Measurements from ENCODE around the gene GPATCH3. TPM values are rescaled to one million over a fixed set of nuclear protein-coding genes. Genes with fewer than 3 reads are reported as not detected.
A peak's percentile ranks its signal among the peaks of the same experiment; 100 is the strongest.
"Not testable (repeated sequence)": the region's sequence is repeated elsewhere in the genome, so short reads cannot be mapped to it uniquely, and the experiment has no call there.

GPATCH3 gene
- total and polyA plus RNA-seq, 2 donors from 2014 or later, result 15.8 TPM

DNA sequence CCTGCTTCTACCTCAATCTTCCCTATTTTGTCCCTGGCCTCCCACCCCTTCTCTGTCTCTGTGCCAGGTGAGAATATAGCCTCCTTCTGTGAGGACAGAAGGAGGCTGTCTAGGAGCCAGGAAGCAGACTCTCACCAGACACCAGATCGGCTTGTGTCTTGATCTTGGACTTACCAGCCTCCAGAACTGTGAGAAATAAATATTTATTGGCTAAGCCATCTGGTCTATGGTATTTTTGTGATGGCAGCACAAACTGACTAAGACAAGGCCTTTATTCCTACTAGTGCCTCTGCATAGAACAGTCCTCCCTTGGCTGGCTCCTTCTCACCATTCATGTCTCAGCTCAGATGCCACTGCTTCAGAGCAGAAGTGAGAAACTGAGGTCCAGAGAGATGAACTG is 12.0 kb downstream of the GPATCH3 start:
- TF ChIP-seq, protein P1, sequence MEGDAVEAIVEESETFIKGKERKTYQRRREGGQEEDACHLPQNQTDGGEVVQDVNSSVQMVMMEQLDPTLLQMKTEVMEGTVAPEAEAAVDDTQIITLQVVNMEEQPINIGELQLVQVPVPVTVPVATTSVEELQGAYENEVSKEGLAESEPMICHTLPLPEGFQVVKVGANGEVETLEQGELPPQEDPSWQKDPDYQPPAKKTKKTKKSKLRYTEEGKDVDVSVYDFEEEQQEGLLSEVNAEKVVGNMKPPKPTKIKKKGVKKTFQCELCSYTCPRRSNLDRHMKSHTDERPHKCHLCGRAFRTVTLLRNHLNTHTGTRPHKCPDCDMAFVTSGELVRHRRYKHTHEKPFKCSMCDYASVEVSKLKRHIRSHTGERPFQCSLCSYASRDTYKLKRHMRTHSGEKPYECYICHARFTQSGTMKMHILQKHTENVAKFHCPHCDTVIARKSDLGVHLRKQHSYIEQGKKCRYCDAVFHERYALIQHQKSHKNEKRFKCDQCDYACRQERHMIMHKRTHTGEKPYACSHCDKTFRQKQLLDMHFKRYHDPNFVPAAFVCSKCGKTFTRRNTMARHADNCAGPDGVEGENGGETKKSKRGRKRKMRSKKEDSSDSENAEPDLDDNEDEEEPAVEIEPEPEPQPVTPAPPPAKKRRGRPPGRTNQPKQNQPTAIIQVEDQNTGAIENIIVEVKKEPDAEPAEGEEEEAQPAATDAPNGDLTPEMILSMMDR (IDR thresholded peaks at IDR 0.05; ENCODE audit: borderline replicate concordance, extremely low read depth, insufficient read depth), result no peak

DNA sequence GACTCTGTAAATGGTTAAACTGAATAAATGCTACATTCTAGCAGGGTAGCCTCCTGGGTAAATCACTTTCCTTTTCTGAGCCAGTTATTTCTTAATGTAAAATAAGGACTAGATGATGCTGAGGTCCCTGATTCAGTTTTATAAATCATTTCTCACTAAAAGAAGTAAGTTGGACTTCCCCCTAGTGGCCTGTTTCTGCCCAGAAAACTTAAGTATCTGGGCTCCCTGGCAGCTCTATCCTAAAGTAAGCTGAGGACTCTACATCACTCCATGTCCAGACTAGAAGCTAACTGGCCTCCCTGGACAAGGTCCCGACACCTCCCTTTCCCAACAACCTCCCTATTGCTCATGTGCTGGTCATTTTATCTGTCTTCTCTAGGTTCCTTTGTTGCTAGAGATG is 13.1 kb downstream of the GPATCH3 start:
- H3K4me3 ChIP-seq (ENCODE audit: low read length in 3 of 3), result no peak overlapping the region
- intact Hi-C loops (cut with DNase I), result loop anchor here (10.0 kb wide), 1 partner anchor 82 kb away; no protein-coding TSS in a partner anchor
- DNase-seq (peak in 2 of 5 donors; percentile 2 to 37), FAIRE-seq (no peak)
- TF ChIP-seq, protein P1 (IDR thresholded peaks at IDR 0.05; ENCODE audit: borderline replicate concordance, extremely low read depth, insufficient read depth), result peak; percentile 31
- H3K27me3 ChIP-seq (ENCODE audit: control insufficient read depth, insufficient read depth, low read length), result no peaks in the 10 kb centered on the region
- no peaks in the 10 kb centered on the region for H3K9me3 ChIP-seq (ENCODE audit: control insufficient read depth in 2 of 3, insufficient read depth in 1 of 3, low read length in 3 of 3)
- H3K36me3 ChIP-seq (ENCODE audit: control insufficient read depth in 2 of 3, insufficient read depth in 3 of 3, low read length in 3 of 3), result peaks cover 13 to 51% (median 37%) of the 10 kb centered on the region in 3 donors
- peaks cover 3 to 14% (median 8%) of the 10 kb centered on the region in 3 donors for H3K4me1 ChIP-seq (ENCODE audit: control insufficient read depth in 2 of 3, insufficient read depth in 2 of 3, low read depth in 1 of 3, low read length in 3 of 3)
- no peak overlapping the region for H3K9ac ChIP-seq (ENCODE audit: low read length in 3 of 3)
- no peak overlapping the region for H3K27ac ChIP-seq (ENCODE audit: low read depth in 2 of 2, low read length in 2 of 2)

More for the DNA sequence above, 12.0 kb downstream of the GPATCH3 start:
- no peak for DNase-seq
- Histone ChIP-seq H3K9me3 (ENCODE audit: control insufficient read depth in 2 of 3, insufficient read depth in 1 of 3, low read length in 3 of 3) (no peaks in the 10 kb centered on the region), H3K27ac (ENCODE audit: low read depth in 2 of 2, low read length in 2 of 2) (no peak overlapping the region), H3K36me3 (ENCODE audit: control insufficient read depth in 2 of 3, insufficient read depth in 3 of 3, low read length in 3 of 3) (peaks cover 13 to 48% (median 33%) of the 10 kb centered on the region in 3 donors), H3K27me3 (ENCODE audit: control insufficient read depth, insufficient read depth, low read length) (no peaks in the 10 kb centered on the region), H3K4me1 (ENCODE audit: control insufficient read depth in 2 of 3, insufficient read depth in 2 of 3, low read depth in 1 of 3, low read length in 3 of 3) (peaks cover 3 to 14% (median 8%) of the 10 kb centered on the region in 3 donors), H3K4me3 (ENCODE audit: low read length in 3 of 3) (no peak overlapping the region), H3K9ac (ENCODE audit: low read length in 3 of 3) (no peak overlapping the region)
- no peak for FAIRE-seq
- intact Hi-C loops (cut with DNase I), result loop anchor here (10.0 kb wide), 1 partner anchor 83 kb away; no protein-coding TSS in a partner anchor

DNA sequence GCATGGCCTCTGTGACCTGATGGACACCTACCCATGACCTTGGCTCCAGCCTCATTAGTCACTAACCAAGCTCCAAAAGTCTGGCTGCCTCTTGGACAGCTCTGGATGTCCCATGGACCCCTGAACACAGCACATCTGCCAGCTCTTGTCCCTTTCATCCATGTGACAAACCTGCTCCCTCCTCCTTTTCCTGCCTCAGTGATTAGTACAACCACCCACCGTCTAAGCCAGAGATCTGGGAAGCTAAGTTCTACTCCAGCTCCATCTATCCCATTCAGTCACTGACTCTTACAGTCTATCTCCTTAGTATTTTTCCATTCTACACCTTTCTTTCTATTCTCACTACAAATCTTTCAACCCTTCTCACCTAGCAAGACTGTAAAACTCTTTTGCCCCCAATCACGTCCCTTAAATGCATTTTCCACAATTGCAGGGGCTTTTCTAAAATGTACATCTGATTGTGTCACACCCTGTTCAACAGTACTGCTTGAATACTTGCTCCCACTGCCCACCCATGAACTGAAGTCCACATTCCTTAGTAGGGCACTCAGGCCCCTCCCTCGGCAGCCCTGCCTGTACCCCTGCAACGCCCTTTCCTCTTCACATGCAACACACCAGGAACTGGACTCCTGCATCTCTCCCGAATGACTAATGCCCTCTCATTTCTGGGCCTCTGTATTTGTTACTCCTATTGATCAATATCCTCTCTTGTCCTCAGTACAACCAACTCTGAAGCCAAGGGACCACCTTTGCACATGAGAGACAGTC is 17.4 kb downstream of the GPATCH3 start:
- peak in 1 of 5 donors; percentile 19 for DNase-seq
- TF ChIP-seq, protein P1 (IDR thresholded peaks at IDR 0.05; ENCODE audit: borderline replicate concordance, extremely low read depth, insufficient read depth), result no peak
- Histone ChIP-seq H3K36me3 (ENCODE audit: control insufficient read depth in 2 of 3, insufficient read depth in 3 of 3, low read length in 3 of 3) (peaks cover 15 to 62% (median 50%) of the 10 kb centered on the region in 3 donors), H3K4me3 (ENCODE audit: low read length in 3 of 3) (no peak overlapping the region), H3K4me1 (ENCODE audit: control insufficient read depth in 2 of 3, insufficient read depth in 2 of 3, low read depth in 1 of 3, low read length in 3 of 3) (no peaks in the 10 kb centered on the region), H3K9me3 (ENCODE audit: control insufficient read depth in 2 of 3, insufficient read depth in 1 of 3, low read length in 3 of 3) (no peaks in the 10 kb centered on the region), H3K27me3 (ENCODE audit: control insufficient read depth, insufficient read depth, low read length) (no peaks in the 10 kb centered on the region), H3K27ac (ENCODE audit: low read depth in 2 of 2, low read length in 2 of 2) (no peak overlapping the region), H3K9ac (ENCODE audit: low read length in 3 of 3) (no peak overlapping the region)
- FAIRE-seq, result no peak
- intact Hi-C loops (cut with DNase I), result loop anchor here (10.0 kb wide), 1 partner anchor 78 kb away; no protein-coding TSS in a partner anchor

DNA sequence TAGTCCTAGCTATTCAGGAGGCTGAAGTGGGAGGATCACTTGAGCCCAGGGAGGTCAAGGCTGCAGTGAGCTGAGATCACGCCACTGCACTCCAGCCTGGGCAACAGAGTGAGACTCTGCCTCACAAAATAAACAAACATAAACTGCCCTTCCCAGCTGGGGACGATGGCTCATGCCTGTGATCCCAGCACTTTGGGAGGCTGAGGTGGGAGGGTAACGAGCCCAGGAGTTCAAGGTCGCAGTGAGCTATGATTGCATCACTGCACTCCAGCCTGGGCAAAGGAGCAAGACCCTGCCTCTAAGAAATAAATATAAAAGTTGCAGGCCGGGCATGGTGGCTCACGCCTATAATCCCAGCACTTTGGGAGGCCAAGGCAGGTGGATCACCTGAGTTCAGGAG is 18.7 kb downstream of the GPATCH3 start:
- FAIRE-seq; H3K27me3 ChIP-seq (ENCODE audit: control insufficient read depth, insufficient read depth, low read length); H3K9ac ChIP-seq (ENCODE audit: low read length in 3 of 3); H3K27ac ChIP-seq (ENCODE audit: low read depth in 2 of 2, low read length in 2 of 2); H3K4me1 ChIP-seq (ENCODE audit: control insufficient read depth in 2 of 3, insufficient read depth in 2 of 3, low read depth in 1 of 3, low read length in 3 of 3); H3K4me3 ChIP-seq (ENCODE audit: low read length in 3 of 3); H3K9me3 ChIP-seq (ENCODE audit: control insufficient read depth in 2 of 3, insufficient read depth in 1 of 3, low read length in 3 of 3): not testable (repeated sequence)
- intact Hi-C loops (cut with DNase I), result loop anchor here (10.0 kb wide), 1 partner anchor 77 kb away; no protein-coding TSS in a partner anchor
- DNase-seq, result peak in 1 of 5 donors; percentile 35
- peaks cover 15 to 61% (median 52%) of the 10 kb centered on the region in 3 donors for H3K36me3 ChIP-seq (ENCODE audit: control insufficient read depth in 2 of 3, insufficient read depth in 3 of 3, low read length in 3 of 3)
